HG03064 (cell line): Measurements from ENCODE around the gene AP2A2.

Experiments used
- ATAC-seq: cut with Tn5 transposase; IDR thresholded peaks from one replicate; pipeline ENCODE4 v1.9.1; 2021; ENCODE audit warnings: low read depth; ENCODE audit not compliant: unreplicated experiment

AP2A2 gene

GRCh38 chr11:925496-926301 is at the start of gene AP2A2:
TSS of gene AP2A2 (plus strand) at chr11:925870. CDS start at chr11:926022, 152 bp downstream.
- ATAC-seq: peak; percentile 57

GRCh38 chr11:876545-876944 is 49.1 kb upstream of the AP2A2 start:
- no peak for ATAC-seq

- ATAC-seq: no peak
Measured at GRCh38 chr11:877565-877964, 48.1 kb upstream of the AP2A2 start.

- ATAC-seq: no peak
Measured at GRCh38 chr11:880447-880846, 45.2 kb upstream of the AP2A2 start.

- ATAC-seq: no peak
Measured at GRCh38 chr11:882596-882995, 43.1 kb upstream of the AP2A2 start.

- ATAC-seq: no peak
Measured at GRCh38 chr11:883527-883926, 42.1 kb upstream of the AP2A2 start.

- no peak for ATAC-seq
Measured at GRCh38 chr11:884578-885070, 41.0 kb upstream of the AP2A2 start.

GRCh38 chr11:886568-886967 is 39.1 kb upstream of the AP2A2 start:
- no peak for ATAC-seq

- ATAC-seq: no peak
Measured at GRCh38 chr11:887589-887988, 38.1 kb upstream of the AP2A2 start.

GRCh38 chr11:888310-889212 is 37.1 kb upstream of the AP2A2 start:
- ATAC-seq: no peak

GRCh38 chr11:889257-889656 is 36.4 kb upstream of the AP2A2 start:
- ATAC-seq: no peak

- ATAC-seq: no peak
Measured at GRCh38 chr11:889687-890475, 35.8 kb upstream of the AP2A2 start.

GRCh38 chr11:890794-891540 is 34.7 kb upstream of the AP2A2 start:
- ATAC-seq: no peak

- no peak for ATAC-seq
Measured at GRCh38 chr11:893008-893654, 32.5 kb upstream of the AP2A2 start.

- ATAC-seq: no peak
Measured at GRCh38 chr11:894575-895201, 31.0 kb upstream of the AP2A2 start.

- ATAC-seq: no peak
Measured at GRCh38 chr11:895331-896110, 30.1 kb upstream of the AP2A2 start.

- no peak for ATAC-seq
Measured at GRCh38 chr11:897253-898142, 28.2 kb upstream of the AP2A2 start.
